Muscle of leg (tissue), 11 donors: ENCODE measurements around the gene OSGEP. TPM values are rescaled to one million over a fixed set of nuclear protein-coding genes. Genes with fewer than 3 reads are reported as not detected.

Experiments
- DNase-seq: peaks from one replicate; pipeline ENCODE4 v3.0.0; 2013
- H3K27ac ChIP-seq: one replicate; pipeline ENCODE4 v1.5.1; 2013; ENCODE audit warnings: mild to moderate bottlenecking, low read length, control low read depth
- H3K27me3 ChIP-seq: one replicate; pipeline ENCODE4 v1.6.1; 2013; ENCODE audit warnings: low read length; ENCODE audit not compliant: control insufficient read depth, insufficient read depth
- H3K36me3 ChIP-seq: one replicate; pipeline ENCODE4 v1.6.1; 2013; ENCODE audit warnings: low read length; ENCODE audit not compliant: control insufficient read depth, insufficient read depth
- H3K4me1 ChIP-seq: one replicate; pipeline ENCODE4 v1.6.1; 2013; ENCODE audit warnings: low read length; ENCODE audit not compliant: control insufficient read depth, insufficient read depth
- H3K4me3 ChIP-seq: one replicate; pipeline ENCODE4 v1.5.1; 2013; ENCODE audit warnings: low read length, control low read depth
- H3K9me3 ChIP-seq: replicated peaks from 2 replicates; pipeline ENCODE4 v1.6.1; 2013; ENCODE audit warnings: low read depth, low read length; ENCODE audit not compliant: control insufficient read depth
- WGBS: methylation state at CpG from one replicate; pipeline ENCODE4 v1.1.5; 2013; ENCODE audit warnings: missing lambda C conversion rate; ENCODE audit not compliant: insufficient coverage; 5-methylcytosine and 5-hydroxymethylcytosine counted together
- polyA plus RNA-seq, 8 donors: library from polyadenylated mRNA; unstranded; fragments of 120-200 nt; gene quantifications; one replicate each; pipeline versions ENCODE4 v1.2.1 to v1.2.3, GENCODE V29; 2013; ENCODE audit warnings: inconsistent platforms in 1 of 8, low replicate concordance in 1 of 8; ENCODE audit not compliant: insufficient read length in 8 of 8, insufficient read depth in 1 of 8
- total RNA-seq: library from RNA; stranded (reverse); fragments of 120-200 nt; gene quantifications from one replicate; pipeline ENCODE4 v1.2.4, GENCODE V29; 2013

OSGEP gene
- total and polyA plus RNA-seq, 9 donors, result 26.4 to 47.5 (median 33.0) TPM

DNA sequence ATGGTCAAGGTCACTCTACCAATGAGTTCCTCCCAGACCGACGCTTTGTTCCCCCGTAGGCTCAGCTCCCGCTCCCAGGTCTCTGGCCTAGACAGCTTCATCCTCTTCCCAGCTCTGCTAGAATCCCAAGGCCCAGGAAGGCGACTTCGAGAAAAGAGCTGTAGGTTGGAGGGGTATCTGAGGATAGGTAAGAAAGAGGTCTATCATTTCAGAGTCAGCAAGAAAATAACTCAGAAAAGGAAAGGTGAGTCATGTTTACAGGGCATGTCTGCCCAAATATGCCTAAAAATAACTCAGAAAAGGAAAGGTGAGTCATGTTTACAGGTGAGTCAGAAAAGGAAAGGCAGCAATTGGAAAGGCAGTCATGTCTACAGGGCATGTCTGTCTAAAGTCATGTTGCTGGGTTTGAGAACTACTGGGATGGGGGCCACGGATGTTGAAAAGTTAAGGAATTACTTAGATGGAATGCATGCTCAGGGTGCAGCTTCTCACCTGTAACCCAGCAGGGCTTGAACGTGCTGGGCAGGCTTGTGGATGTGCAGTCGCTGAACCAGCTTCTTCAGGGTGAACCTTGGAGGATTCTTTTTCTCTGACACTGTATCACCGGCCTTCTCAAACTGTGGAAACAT lies 53.5 kb downstream of the OSGEP start:
- no peaks in the 10 kb centered on the region for H3K4me1 ChIP-seq
- H3K27ac ChIP-seq, result no peak overlapping the region
- no peaks in the 10 kb centered on the region for H3K9me3 ChIP-seq
- WGBS, result 100% methylated on average over 2 of the region's 10 CpGs
- H3K36me3 ChIP-seq, result peaks cover 53% of the 10 kb centered on the region
- DNase-seq, result no peak
- no peak overlapping the region for H3K4me3 ChIP-seq
- no peaks in the 10 kb centered on the region for H3K27me3 ChIP-seq

- H3K36me3 ChIP-seq, result peaks cover 56% of the 10 kb centered on the region
- no peak overlapping the region for H3K4me3 ChIP-seq
- no peaks in the 10 kb centered on the region for H3K4me1 ChIP-seq
- no peak overlapping the region for H3K27ac ChIP-seq
- no peaks in the 10 kb centered on the region for H3K9me3 ChIP-seq
- WGBS, result no CpG with 5 or more reads among the region's 1 CpG
- no peaks in the 10 kb centered on the region for H3K27me3 ChIP-seq
- DNase-seq, result no peak
Observed at GRCh38 chr14:20400589-20400964, 54.0 kb downstream of the OSGEP start.

- whole genome bisulfite sequencing, result no CpG with 5 or more reads among the region's 3 CpGs
- Histone ChIP-seq H3K4me1 (no peaks in the 10 kb centered on the region), H3K4me3 (no peak overlapping the region), H3K9me3 (no peaks in the 10 kb centered on the region), H3K27ac (no peak overlapping the region), H3K27me3 (no peaks in the 10 kb centered on the region), H3K36me3 (peaks cover 48% of the 10 kb centered on the region)
- no peak for DNase-seq
Observed at GRCh38 chr14:20397511-20397910, 57.1 kb downstream of the OSGEP start.

Other genes starting within 250 kb of the OSGEP start
- not detected for gene OR11H6, start 231.1 kb downstream of the OSGEP start, total RNA-seq
- gene OR11H6, start 231.1 kb downstream of the OSGEP start, polyA plus RNA-seq, result not detected
- gene OR11H7, start 225.8 kb downstream of the OSGEP start, total RNA-seq, result not detected
- under 1 TPM in 3 of 8 donors, not detected in 5; 0.15 to 0.38 (median 0.31) TPM for gene OR11H7, start 225.8 kb downstream of the OSGEP start, polyA plus RNA-seq
- gene OR11H4, start 215.5 kb downstream of the OSGEP start, total RNA-seq, result not detected
- not detected for gene OR11H4, start 215.5 kb downstream of the OSGEP start, polyA plus RNA-seq
- gene TTC5, start 148.9 kb downstream of the OSGEP start, total RNA-seq, result 16.0 TPM
- 10 to 100 TPM in 7 of 8 donors, 1 to 10 TPM in 1; 9.6 to 15.9 (median 11.7) TPM for gene TTC5, start 148.9 kb downstream of the OSGEP start, polyA plus RNA-seq
- 76.1 TPM for gene CCNB1IP1, start 121.5 kb downstream of the OSGEP start, total RNA-seq
- 10 to 100 TPM; 51.5 to 74.3 (median 65.6) TPM for gene CCNB1IP1, start 121.5 kb downstream of the OSGEP start, polyA plus RNA-seq
- gene PARP2, start 111.2 kb downstream of the OSGEP start, total RNA-seq, result 21.8 TPM
- 10 to 100 TPM; 29.6 to 36.9 (median 33.4) TPM for gene PARP2, start 111.2 kb downstream of the OSGEP start, polyA plus RNA-seq
- gene TEP1, start 41.3 kb downstream of the OSGEP start, total RNA-seq, result 14.8 TPM
- gene TEP1, start 41.3 kb downstream of the OSGEP start, polyA plus RNA-seq, result 10 to 100 TPM; 12.2 to 18.5 (median 15.8) TPM
- 1.1 TPM for gene KLHL33, start 18.6 kb downstream of the OSGEP start, total RNA-seq
- gene KLHL33, start 18.6 kb downstream of the OSGEP start, polyA plus RNA-seq, result 1 to 10 TPM in 4 of 8 donors, under 1 TPM in 4; 0.37 to 2.5 (median 1.1) TPM
- 60.0 TPM for gene APEX1, start 414 bp upstream of the OSGEP start, total RNA-seq
- gene APEX1, start 414 bp upstream of the OSGEP start, polyA plus RNA-seq, result 100 to 1,000 TPM; 175 to 205 (median 185) TPM
- gene PIP4P1, start 6.6 kb upstream of the OSGEP start, total RNA-seq, result 13.7 TPM
- gene PIP4P1, start 6.6 kb upstream of the OSGEP start, polyA plus RNA-seq, result 10 to 100 TPM; 19.4 to 25.4 (median 20.5) TPM
- 8.9 TPM for gene PNP, start 14.6 kb upstream of the OSGEP start, total RNA-seq
- 10 to 100 TPM in 7 of 8 donors, 1 to 10 TPM in 1; 9.8 to 16.5 (median 11.6) TPM for gene PNP, start 14.6 kb upstream of the OSGEP start, polyA plus RNA-seq
- gene RNASE10, start 50.7 kb upstream of the OSGEP start, total RNA-seq, result 0.09 TPM
- under 1 TPM in 3 of 8 donors, not detected in 5; 0.16 to 0.27 (median 0.23) TPM for gene RNASE10, start 50.7 kb upstream of the OSGEP start, polyA plus RNA-seq
- not detected for gene RNASE9, start 106.2 kb upstream of the OSGEP start, total RNA-seq
- gene RNASE9, start 106.2 kb upstream of the OSGEP start, polyA plus RNA-seq, result not detected
- not detected for gene RNASE11, start 133.2 kb upstream of the OSGEP start, total RNA-seq
- not detected for gene RNASE11, start 133.2 kb upstream of the OSGEP start, polyA plus RNA-seq
- not detected for gene RNASE12, start 136.6 kb upstream of the OSGEP start, total RNA-seq
- not detected for gene RNASE12, start 136.6 kb upstream of the OSGEP start, polyA plus RNA-seq
- not detected for gene OR6S1, start 186.9 kb upstream of the OSGEP start, total RNA-seq
- not detected for gene OR6S1, start 186.9 kb upstream of the OSGEP start, polyA plus RNA-seq
- 18.4 TPM for gene RNASE4, start 229.7 kb upstream of the OSGEP start, total RNA-seq
- gene RNASE4, start 229.7 kb upstream of the OSGEP start, polyA plus RNA-seq, result 1 to 10 TPM; 2.4 to 8.4 (median 4.9) TPM
- 4.6 TPM for gene ANG, start 234.0 kb upstream of the OSGEP start, total RNA-seq
- gene ANG, start 234.0 kb upstream of the OSGEP start, polyA plus RNA-seq, result 1 to 10 TPM; 1.9 to 5.0 (median 3.0) TPM